ENCODE measurements around the gene NELFE.
"Not testable (repeated sequence)": the region's sequence is repeated elsewhere in the genome, so short reads cannot be mapped to it uniquely, and the experiment has no call there.

The NELFE gene

GRCh38 chr6:31948306-31948705 is 10.5 kb downstream of the NELFE start:
- DNase-seq = no peak

DNA sequence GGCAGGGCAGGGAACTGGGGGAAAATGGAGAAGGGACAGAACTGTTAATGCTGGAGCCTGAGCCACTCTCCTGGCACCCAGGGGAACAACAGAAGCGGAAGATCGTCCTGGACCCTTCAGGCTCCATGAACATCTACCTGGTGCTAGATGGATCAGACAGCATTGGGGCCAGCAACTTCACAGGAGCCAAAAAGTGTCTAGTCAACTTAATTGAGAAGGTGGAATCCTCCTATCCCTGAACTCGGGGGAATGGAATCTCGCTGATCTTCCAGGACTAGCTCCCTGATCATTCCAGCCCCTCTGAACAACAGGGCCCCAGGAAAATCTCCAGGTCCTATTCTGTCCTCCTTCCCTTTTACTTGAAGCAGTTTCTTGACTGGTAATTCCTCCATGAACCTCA is 10.9 kb downstream of the NELFE start:
- no peak for DNase-seq

DNA sequence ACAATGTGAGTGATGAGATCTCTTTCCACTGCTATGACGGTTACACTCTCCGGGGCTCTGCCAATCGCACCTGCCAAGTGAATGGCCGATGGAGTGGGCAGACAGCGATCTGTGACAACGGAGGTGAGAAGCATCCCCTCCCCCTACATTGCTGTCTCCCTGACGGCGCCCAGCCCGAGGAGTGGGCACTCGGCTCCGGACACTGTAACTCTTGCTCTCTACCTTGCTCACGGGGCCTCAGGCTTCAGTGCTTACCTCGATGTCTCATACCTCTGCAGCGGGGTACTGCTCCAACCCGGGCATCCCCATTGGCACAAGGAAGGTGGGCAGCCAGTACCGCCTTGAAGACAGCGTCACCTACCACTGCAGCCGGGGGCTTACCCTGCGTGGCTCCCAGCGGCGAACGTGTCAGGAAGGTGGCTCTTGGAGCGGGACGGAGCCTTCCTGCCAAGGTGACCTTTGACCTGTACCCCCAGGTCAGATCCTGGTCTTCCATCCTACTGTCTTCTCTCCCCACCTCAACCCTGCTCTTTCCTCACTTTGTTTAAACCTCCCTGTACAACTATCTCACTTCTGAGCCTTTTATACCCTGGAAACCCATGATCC is 11.6 kb downstream of the NELFE start:
- DNase-seq = no peak

- no peak for DNase-seq
These were observed 12.3 kb downstream of the NELFE start for GRCh38 chr6:31946370-31946885.

- no peak for DNase-seq
These were observed 13.0 kb downstream of the NELFE start, which contains the start of gene CFB for GRCh38 chr6:31945507-31946369. Gene CFB (plus strand): TSS chr6:31946095. CDS start chr6:31946222, 127 bp downstream.

DNA sequence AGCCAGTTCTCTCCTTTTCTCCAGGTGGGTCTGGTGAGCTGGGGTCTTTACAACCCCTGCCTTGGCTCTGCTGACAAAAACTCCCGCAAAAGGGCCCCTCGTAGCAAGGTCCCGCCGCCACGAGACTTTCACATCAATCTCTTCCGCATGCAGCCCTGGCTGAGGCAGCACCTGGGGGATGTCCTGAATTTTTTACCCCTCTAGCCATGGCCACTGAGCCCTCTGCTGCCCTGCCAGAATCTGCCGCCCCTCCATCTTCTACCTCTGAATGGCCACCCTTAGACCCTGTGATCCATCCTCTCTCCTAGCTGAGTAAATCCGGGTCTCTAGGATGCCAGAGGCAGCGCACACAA is 13.6 kb downstream of the NELFE start:
- DNase-seq = no peak

GRCh38 chr6:31943742-31944141 is 15.0 kb downstream of the NELFE start:
- no peak for DNase-seq

GRCh38 chr6:31940256-31940664 is 18.5 kb downstream of the NELFE start:
- no peak for DNase-seq

DNA sequence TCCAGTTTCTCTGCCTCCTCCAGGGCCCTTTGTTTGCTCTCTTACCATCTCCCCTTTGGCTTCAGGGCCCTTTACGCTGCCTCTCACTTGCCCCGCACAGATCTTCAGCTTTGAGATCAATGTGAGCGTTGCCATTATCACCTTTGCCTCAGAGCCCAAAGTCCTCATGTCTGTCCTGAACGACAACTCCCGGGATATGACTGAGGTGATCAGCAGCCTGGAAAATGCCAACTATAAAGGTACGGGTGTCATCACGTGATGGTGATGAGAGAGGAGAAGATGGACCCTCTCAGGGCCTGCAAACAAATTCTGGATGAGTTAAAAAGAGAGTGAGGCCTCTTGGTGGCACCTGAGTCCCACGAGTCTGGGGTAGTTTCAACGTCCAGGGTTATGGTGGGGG is 22.9 kb downstream of the NELFE start:
- no peak for DNase-seq

GRCh38 chr6:31935021-31935420 is 23.8 kb downstream of the NELFE start:
- DNase-seq = no peak

DNA sequence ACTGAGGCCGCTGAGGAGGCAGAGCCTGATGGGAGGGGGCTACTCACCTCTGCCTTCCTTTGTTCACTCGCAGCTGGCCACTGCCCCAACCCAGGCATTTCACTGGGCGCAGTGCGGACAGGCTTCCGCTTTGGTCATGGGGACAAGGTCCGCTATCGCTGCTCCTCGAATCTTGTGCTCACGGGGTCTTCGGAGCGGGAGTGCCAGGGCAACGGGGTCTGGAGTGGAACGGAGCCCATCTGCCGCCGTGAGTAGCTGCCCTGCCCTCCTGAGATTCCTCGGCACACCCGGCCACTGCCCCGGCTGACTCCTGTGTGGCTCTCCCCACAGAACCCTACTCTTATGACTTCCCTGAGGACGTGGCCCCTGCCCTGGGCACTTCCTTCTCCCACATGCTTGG is 25.2 kb downstream of the NELFE start:
- DNase-seq = no peak

DNA sequence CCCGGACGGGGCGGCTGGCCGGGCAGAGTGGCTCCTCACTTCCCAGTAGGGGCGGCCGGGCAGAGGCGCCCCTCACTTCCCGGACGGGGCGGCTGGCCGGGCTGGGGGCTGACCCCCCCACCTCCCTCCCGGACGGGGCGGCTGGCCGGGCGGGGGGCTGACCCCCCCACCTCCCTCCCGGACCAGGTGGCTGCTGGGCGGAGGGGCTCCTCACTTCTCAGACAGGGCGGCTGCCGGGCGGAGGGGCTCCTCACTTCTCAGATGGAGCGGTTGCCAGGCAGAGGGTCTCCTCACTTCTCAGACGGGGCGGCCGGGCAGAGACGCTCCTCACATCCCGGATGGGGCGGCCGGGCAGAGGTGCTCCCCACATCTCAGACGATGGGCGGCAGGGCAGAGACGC is 26.6 kb downstream of the NELFE start:
- DNase-seq = not testable (repeated sequence)

GRCh38 chr6:31930962-31931361 is 27.8 kb downstream of the NELFE start:
- no peak for DNase-seq

DNA sequence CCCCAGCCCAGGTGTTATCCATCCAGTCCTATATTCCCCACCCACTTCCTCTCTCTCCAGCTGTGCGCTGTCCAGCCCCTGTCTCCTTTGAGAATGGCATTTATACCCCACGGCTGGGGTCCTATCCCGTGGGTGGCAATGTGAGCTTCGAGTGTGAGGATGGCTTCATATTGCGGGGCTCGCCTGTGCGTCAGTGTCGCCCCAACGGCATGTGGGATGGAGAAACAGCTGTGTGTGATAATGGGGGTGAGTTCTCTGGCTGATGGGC is 30.2 kb downstream of the NELFE start:
- DNase-seq = no peak

GRCh38 chr6:31927863-31928671 is 30.7 kb downstream of the NELFE start:
- no peak for DNase-seq

- no peak for DNase-seq
These were observed 31.4 kb downstream of the NELFE start, which contains the start of gene C2 for GRCh38 chr6:31927242-31927862. Gene C2 (plus strand): TSS chr6:31927717. CDS start chr6:31927753, 36 bp downstream.

- no peak for DNase-seq
These were observed 35.8 kb downstream of the NELFE start for GRCh38 chr6:31922942-31923341.

GRCh38 chr6:31920811-31921210 is 38.0 kb downstream of the NELFE start:
- DNase-seq = no peak

DNA sequence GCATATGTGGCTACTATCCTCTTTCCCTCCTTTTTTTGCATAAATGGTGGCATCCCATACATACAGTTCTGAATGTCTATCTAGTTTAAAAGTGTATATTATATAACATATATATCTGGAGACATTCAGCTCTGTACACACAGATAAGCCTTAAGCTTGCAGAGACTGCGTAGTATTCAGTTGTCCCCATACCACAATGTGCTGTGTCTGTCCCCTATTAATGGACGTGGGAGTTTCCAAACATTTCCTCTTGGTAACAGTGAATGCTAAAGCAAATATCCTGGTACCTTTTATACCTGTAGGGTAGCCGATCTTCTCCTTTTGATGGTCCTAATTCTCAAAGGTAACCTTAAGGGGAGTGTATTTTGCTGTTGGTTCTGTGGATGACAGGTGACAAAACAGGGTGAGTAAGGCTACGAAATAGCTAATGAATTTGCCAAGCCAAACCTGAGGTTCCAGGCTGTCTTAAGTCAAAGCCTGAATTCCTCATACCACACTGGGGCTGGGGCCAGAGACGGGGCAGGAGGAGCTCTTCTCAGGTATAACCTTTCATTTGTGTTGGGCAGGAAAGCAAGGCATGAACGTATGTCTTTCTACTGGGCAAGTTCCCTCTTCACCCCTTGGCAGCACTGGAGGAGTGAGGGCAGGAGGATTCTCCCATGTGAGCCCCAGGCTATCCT is 39.0 kb downstream of the NELFE start:
- DNase-seq = no peak

DNA sequence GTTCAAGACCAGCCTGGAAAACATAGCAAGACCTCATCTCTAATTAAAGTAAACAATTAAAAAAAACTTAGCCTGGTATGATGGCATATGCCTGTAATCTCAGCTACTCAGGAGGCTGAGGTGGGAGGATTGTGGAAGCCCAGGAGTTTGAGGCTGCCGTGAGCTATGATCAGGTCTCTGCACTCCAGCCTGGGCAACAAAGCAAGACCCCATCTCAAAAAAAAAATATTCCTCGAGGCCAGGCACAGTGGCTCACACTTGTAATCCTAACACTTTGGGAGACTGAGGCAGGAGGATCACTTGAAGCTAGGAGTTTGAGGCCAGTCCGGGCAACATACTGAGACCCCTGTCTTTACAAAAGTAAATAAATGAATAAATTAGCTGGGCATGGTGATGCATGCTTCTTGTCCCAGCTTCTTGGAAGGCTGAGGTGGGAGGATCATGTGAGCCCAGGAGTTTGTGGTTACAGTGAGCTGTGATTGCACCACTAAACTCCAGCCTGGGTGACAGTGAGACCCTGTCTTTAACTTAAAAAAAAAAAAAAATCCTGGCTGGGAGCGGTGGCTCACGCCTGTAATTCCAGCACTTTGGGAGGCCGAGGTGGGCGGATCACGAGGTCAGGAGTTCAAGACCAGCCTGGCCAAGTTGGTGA is 40.6 kb downstream of the NELFE start:
- no peak for DNase-seq

DNA sequence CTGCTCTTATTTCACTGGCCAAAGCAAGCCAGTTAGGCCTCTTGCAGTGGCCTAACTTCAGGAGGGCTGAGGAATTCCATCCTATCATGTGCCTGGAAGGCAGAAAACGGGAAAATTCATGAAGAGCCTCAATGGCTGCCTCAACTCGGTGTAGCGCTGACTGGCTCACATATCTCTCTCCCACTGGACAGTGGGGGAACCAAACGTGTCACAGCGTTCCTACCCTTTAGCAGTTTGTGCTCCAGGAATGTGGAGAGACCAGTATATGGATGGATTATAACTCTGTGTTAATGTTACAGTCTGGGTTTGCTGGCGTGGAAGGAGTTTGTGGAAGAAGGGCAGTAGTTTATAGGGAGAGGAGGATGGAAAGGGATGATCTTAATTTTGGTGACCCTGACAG is 43.0 kb downstream of the NELFE start:
- no peak for DNase-seq

DNA sequence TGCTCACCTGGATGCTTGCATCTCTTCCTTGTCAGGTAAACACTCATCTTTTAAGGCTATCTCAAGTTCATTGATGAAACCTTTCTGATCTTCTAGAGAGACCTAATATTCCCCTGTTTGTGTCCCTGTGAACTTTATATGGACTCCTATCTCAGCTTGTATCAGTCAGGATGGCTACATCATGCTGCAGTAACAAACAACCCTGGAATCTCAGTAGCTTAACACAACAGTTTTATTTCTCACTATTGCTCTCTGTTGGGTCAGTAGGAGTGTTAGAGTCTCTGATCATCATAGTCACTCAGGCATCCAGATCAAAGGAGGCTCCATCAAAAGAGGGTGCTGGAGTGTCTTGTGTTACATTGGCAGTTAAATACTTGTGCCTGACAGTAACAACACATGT is 43.4 kb downstream of the NELFE start:
- no peak for DNase-seq
